ENCODE measurements around the gene DEAF1. TPM values are rescaled to one million over a fixed set of nuclear protein-coding genes. Genes with fewer than 3 reads are reported as not detected.

Gene DEAF1
- total RNA-seq, 1 donor from 2014 or later: 48.9 TPM

GRCh38 chr11:689625-690024, 5.4 kb downstream of the DEAF1 start:
- Mint-ChIP-seq H3K4me1 (ENCODE audit: low read depth, unreplicated experiment) (peaks cover 17% of the 10 kb centered on the region), H3K9me3 (ENCODE audit: unreplicated experiment) (no peaks in the 10 kb centered on the region), H3K27ac (ENCODE audit: unreplicated experiment) (peak overlapping the region; percentile 47), H3K36me3 (ENCODE audit: low read depth, unreplicated experiment) (peaks cover 23% of the 10 kb centered on the region), H3K27me3 (ENCODE audit: low read depth, unreplicated experiment) (no peaks in the 10 kb centered on the region), H3K4me3 (ENCODE audit: unreplicated experiment) (no peak overlapping the region)
- peaks cover 4% of the 10 kb centered on the region for H3K36me3 ChIP-seq (ENCODE audit: insufficient read depth, low read length)
- peaks cover 18% of the 10 kb centered on the region for H3K4me1 ChIP-seq (ENCODE audit: insufficient read depth, low read length)
- H3K9ac ChIP-seq (ENCODE audit: low read length): peak overlapping the region; percentile 59
- H2AFZ ChIP-seq (ENCODE audit: low read depth, low read length): no peak overlapping the region
- H3K27me3 ChIP-seq (ENCODE audit: insufficient read depth, low read length): no peaks in the 10 kb centered on the region
- no peaks in the 10 kb centered on the region for H3K9me3 ChIP-seq (ENCODE audit: insufficient read depth, low read depth, low read length)
- peaks cover 60% of the 10 kb centered on the region for H4K20me1 ChIP-seq (ENCODE audit: insufficient read depth, low read length)
- FAIRE-seq: no peak
- no peak overlapping the region for H3K4me3 ChIP-seq (ENCODE audit: insufficient read depth, low read depth, low read length)
- TF ChIP-seq EZH2 (IDR thresholded peaks at IDR 0.05; ENCODE audit: insufficient read depth, low read length): no peak
- TF ChIP-seq CTCF (IDR thresholded peaks at IDR 0.05; ENCODE audit: insufficient read depth, low read depth, low read length): no peak
- peaks cover 38% of the 10 kb centered on the region for H3K79me2 ChIP-seq (ENCODE audit: insufficient read depth, low read length)
- no peak for DNase-seq (ENCODE audit: low read depth)
- H3K27ac ChIP-seq (ENCODE audit: low read depth, low read length): peak overlapping the region; percentile 66
- H3K4me2 ChIP-seq (ENCODE audit: low read length): peak overlapping the region; percentile 59

DNA sequence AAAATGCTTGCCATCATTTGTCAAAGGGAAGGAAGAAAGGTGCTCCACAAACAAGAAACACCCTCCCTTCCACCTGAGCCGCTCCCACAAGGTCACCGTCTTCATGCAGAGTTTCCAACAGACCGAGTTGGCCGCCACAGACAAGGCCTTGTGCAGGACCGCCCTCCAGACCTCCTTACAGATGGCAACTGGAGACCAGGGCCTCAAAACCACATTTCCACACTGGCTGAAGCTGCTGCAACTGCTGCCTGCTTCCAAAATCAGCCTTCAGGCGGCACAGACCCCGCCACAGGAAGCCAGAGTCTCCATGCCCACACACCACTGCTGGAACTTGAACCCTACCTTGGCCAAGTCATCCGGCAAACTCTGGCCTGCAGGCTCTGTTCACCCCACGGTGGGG, 6.3 kb downstream of the DEAF1 start:
- H3K9me3 Mint-ChIP-seq (ENCODE audit: unreplicated experiment): no peaks in the 10 kb centered on the region
- no peak overlapping the region for H3K4me3 Mint-ChIP-seq (ENCODE audit: unreplicated experiment)
- no peak overlapping the region for H3K4me2 ChIP-seq (ENCODE audit: low read length)
- FAIRE-seq (no peak), DNase-seq (ENCODE audit: low read depth) (no peak)
- no peak overlapping the region for H3K4me3 ChIP-seq (ENCODE audit: insufficient read depth, low read depth, low read length)
- peaks cover 11% of the 10 kb centered on the region for H3K36me3 ChIP-seq (ENCODE audit: insufficient read depth, low read length)
- H3K4me1 ChIP-seq (ENCODE audit: insufficient read depth, low read length): peaks cover 12% of the 10 kb centered on the region
- H3K27me3 Mint-ChIP-seq (ENCODE audit: low read depth, unreplicated experiment): no peaks in the 10 kb centered on the region
- peaks cover 25% of the 10 kb centered on the region for H3K36me3 Mint-ChIP-seq (ENCODE audit: low read depth, unreplicated experiment)
- no peak overlapping the region for H3K9ac ChIP-seq (ENCODE audit: low read length)
- TF ChIP-seq CTCF (IDR thresholded peaks at IDR 0.05; ENCODE audit: insufficient read depth, low read depth, low read length): no peak
- TF ChIP-seq EZH2 (IDR thresholded peaks at IDR 0.05; ENCODE audit: insufficient read depth, low read length): no peak
- H3K4me1 Mint-ChIP-seq (ENCODE audit: low read depth, unreplicated experiment): peaks cover 16% of the 10 kb centered on the region
- peaks cover 55% of the 10 kb centered on the region for H4K20me1 ChIP-seq (ENCODE audit: insufficient read depth, low read length)
- no peak overlapping the region for H3K27ac Mint-ChIP-seq (ENCODE audit: unreplicated experiment)
- H3K27ac ChIP-seq (ENCODE audit: low read depth, low read length): no peak overlapping the region
- H3K79me2 ChIP-seq (ENCODE audit: insufficient read depth, low read length): peaks cover 32% of the 10 kb centered on the region
- H2AFZ ChIP-seq (ENCODE audit: low read depth, low read length): no peak overlapping the region
- no peaks in the 10 kb centered on the region for H3K9me3 ChIP-seq (ENCODE audit: insufficient read depth, low read depth, low read length)
- H3K27me3 ChIP-seq (ENCODE audit: insufficient read depth, low read length): no peaks in the 10 kb centered on the region

DNA sequence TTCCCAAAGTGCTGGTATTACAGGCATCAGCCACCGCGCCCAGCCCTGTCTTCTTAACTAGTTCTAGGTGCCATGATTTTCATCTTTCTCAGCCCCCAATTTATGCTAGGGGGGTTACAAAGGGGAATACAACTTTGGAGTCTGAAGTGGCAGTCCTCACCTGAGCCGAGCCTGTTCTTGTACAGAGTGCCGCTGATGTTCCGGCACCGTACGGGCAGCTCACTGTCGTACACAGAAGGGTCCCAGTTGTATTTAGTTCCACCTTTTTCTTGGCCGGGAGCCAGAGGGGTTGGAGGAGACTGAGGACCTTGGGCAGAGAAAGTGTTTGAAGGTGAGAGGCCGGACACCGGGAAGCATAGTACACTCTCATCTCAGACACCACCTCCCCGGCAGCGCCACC, 7.3 kb downstream of the DEAF1 start:
- no peaks in the 10 kb centered on the region for H3K27me3 ChIP-seq (ENCODE audit: insufficient read depth, low read length)
- peaks cover 15% of the 10 kb centered on the region for H3K36me3 ChIP-seq (ENCODE audit: insufficient read depth, low read length)
- H3K27ac Mint-ChIP-seq (ENCODE audit: unreplicated experiment): no peak overlapping the region

More for the DNA sequence above, 7.3 kb downstream of the DEAF1 start:
- H3K36me3 Mint-ChIP-seq (ENCODE audit: low read depth, unreplicated experiment): peaks cover 27% of the 10 kb centered on the region
- H3K9me3 Mint-ChIP-seq (ENCODE audit: unreplicated experiment): no peaks in the 10 kb centered on the region
- H3K4me1 Mint-ChIP-seq (ENCODE audit: low read depth, unreplicated experiment): peaks cover 7% of the 10 kb centered on the region
- Histone ChIP-seq H2AFZ (ENCODE audit: low read depth, low read length) (no peak overlapping the region), H4K20me1 (ENCODE audit: insufficient read depth, low read length) (peaks cover 45% of the 10 kb centered on the region), H3K4me2 (ENCODE audit: low read length) (no peak overlapping the region), H3K4me1 (ENCODE audit: insufficient read depth, low read length) (peaks cover 6% of the 10 kb centered on the region), H3K9me3 (ENCODE audit: insufficient read depth, low read depth, low read length) (no peaks in the 10 kb centered on the region), H3K27ac (ENCODE audit: low read depth, low read length) (no peak overlapping the region), H3K4me3 (ENCODE audit: insufficient read depth, low read depth, low read length) (no peak overlapping the region), H3K9ac (ENCODE audit: low read length) (no peak overlapping the region), H3K79me2 (ENCODE audit: insufficient read depth, low read length) (peaks cover 22% of the 10 kb centered on the region)
- no peaks in the 10 kb centered on the region for H3K27me3 Mint-ChIP-seq (ENCODE audit: low read depth, unreplicated experiment)
- FAIRE-seq (no peak), DNase-seq (ENCODE audit: low read depth) (no peak)
- TF ChIP-seq EZH2 (IDR thresholded peaks at IDR 0.05; ENCODE audit: insufficient read depth, low read length) (no peak), CTCF (IDR thresholded peaks at IDR 0.05; ENCODE audit: insufficient read depth, low read depth, low read length) (no peak)
- H3K4me3 Mint-ChIP-seq (ENCODE audit: unreplicated experiment): no peak overlapping the region

Data from astrocyte (in vitro differentiated cells and primary cell).